Progenitor cell of endocrine pancreas (in vitro differentiated cells): Measurements from ENCODE around the gene IQCK. TPM values are rescaled to one million over a fixed set of nuclear protein-coding genes. Genes with fewer than 3 reads are reported as not detected.

Experiments used
- DNase-seq: peaks from one replicate; pipeline ENCODE4 v3.0.0; 2021; ENCODE audit warnings: low spot score; ENCODE audit not compliant: unreplicated experiment
- H3K27ac Mint-ChIP-seq: 2 replicates; pipeline ENCODE4 v1.8.0; 2021; ENCODE audit warnings: mild to moderate bottlenecking, moderate library complexity, mixed read lengths
- H3K27me3 Mint-ChIP-seq: 2 replicates; pipeline ENCODE4 v1.8.0; 2021; ENCODE audit warnings: mixed read lengths
- H3K36me3 Mint-ChIP-seq: 2 replicates; pipeline ENCODE4 v1.8.0; 2022; ENCODE audit warnings: mixed read lengths; ENCODE audit not compliant: insufficient read depth
- H3K4me1 Mint-ChIP-seq: 2 replicates; pipeline ENCODE4 v1.8.0; 2021; ENCODE audit warnings: low read depth, mixed read lengths
- H3K4me3 Mint-ChIP-seq: 2 replicates; pipeline ENCODE4 v1.8.0; 2021; ENCODE audit warnings: low read depth, mild to moderate bottlenecking, moderate library complexity, mixed read lengths
- H3K9me3 Mint-ChIP-seq: 2 replicates; pipeline ENCODE4 v1.8.0; 2021; ENCODE audit warnings: low read depth, mixed read lengths
- total RNA-seq: library from RNA; stranded (reverse); gene quantifications from 2 replicates; pipeline ENCODE4 v1.2.1, GENCODE V29; 2021
- TF ChIP-seq, protein P1 (sequence below): fragments of 200-600 bp; sonication (generic); IDR thresholded peaks from one replicate; pipeline ENCODE4 v1.5.0; 2021; ENCODE audit warnings: antibody characterized with exemption, mild to moderate bottlenecking; ENCODE audit not compliant: unreplicated experiment

The IQCK gene
- total RNA-seq, 1 donor from 2014 or later: 33.2 TPM

DNA sequence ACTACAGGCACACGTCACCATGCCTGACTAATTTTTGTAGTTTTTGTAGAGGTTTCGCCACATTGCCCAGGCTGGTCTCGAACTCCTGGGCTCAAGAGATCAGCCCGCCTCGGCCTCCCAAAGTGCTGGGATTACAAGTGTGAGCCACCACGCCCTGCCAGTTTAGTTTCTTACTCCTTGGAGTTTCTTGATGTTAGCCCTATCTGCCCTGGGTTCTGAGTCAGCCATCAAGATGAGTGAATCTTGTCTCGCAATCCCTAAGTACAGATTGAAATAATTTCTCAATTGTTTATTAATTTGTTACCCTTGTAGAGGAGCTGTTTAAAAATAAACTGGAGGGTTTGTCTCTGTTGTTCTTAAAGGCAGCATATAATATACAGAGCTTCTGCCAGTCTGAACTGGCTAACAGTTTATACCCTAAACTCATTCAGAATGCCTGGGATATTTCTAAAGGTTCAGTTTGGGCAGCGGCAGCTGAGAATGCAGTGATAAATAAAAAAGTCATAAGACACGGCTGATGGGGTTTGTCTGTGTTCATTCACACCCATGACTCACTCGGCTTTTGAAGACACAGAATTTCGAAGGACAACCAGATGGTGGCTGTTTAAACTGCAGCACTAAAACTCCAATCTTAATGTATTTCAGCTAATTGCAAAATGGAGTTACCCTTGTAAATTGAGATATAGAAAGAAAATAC, 127.0 kb downstream of the IQCK start:
- H3K4me1 Mint-ChIP-seq: peaks cover 6% of the 10 kb centered on the region
- no peak overlapping the region for H3K4me3 Mint-ChIP-seq
- H3K9me3 Mint-ChIP-seq: no peaks in the 10 kb centered on the region
- H3K36me3 Mint-ChIP-seq: peaks cover 2% of the 10 kb centered on the region
- no peak for DNase-seq
- TF ChIP-seq, protein P1, sequence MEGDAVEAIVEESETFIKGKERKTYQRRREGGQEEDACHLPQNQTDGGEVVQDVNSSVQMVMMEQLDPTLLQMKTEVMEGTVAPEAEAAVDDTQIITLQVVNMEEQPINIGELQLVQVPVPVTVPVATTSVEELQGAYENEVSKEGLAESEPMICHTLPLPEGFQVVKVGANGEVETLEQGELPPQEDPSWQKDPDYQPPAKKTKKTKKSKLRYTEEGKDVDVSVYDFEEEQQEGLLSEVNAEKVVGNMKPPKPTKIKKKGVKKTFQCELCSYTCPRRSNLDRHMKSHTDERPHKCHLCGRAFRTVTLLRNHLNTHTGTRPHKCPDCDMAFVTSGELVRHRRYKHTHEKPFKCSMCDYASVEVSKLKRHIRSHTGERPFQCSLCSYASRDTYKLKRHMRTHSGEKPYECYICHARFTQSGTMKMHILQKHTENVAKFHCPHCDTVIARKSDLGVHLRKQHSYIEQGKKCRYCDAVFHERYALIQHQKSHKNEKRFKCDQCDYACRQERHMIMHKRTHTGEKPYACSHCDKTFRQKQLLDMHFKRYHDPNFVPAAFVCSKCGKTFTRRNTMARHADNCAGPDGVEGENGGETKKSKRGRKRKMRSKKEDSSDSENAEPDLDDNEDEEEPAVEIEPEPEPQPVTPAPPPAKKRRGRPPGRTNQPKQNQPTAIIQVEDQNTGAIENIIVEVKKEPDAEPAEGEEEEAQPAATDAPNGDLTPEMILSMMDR: no peak
- no peak overlapping the region for H3K27ac Mint-ChIP-seq
- no peaks in the 10 kb centered on the region for H3K27me3 Mint-ChIP-seq

DNA sequence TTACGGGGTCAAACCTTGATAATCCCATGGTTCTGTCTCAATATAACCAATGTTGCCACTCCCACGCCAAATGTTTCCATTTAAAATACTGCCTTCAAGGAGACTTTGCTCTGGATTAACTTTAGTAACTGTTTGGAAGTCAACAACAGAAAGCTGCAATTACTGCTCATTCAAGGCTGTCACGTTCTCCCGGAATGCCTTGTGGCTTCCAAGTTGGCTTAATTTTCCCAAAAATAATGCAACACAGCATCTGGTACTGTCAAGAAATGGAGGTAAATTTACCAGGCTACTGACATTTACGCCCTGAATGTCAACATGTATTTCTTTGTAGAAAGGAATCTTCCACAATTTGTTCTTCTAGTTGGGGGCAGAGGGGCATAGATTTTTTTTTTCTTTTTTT, 128.4 kb downstream of the IQCK start:
- no peaks in the 10 kb centered on the region for H3K9me3 Mint-ChIP-seq
- TF ChIP-seq, protein P1: no peak
- H3K4me1 Mint-ChIP-seq: peaks cover 6% of the 10 kb centered on the region
- H3K27ac Mint-ChIP-seq: no peak overlapping the region
- no peaks in the 10 kb centered on the region for H3K27me3 Mint-ChIP-seq
- peaks cover 2% of the 10 kb centered on the region for H3K36me3 Mint-ChIP-seq
- H3K4me3 Mint-ChIP-seq: no peak overlapping the region
- DNase-seq: no peak

GRCh38 chr16:19848756-19849155, 130.7 kb downstream of the IQCK start:
- Mint-ChIP-seq H3K4me1 (peaks cover 2% of the 10 kb centered on the region), H3K27ac (no peak overlapping the region), H3K4me3 (no peak overlapping the region), H3K9me3 (no peaks in the 10 kb centered on the region), H3K36me3 (peaks cover 2% of the 10 kb centered on the region), H3K27me3 (no peaks in the 10 kb centered on the region)
- DNase-seq: no peak
- TF ChIP-seq, protein P1: no peak

DNA sequence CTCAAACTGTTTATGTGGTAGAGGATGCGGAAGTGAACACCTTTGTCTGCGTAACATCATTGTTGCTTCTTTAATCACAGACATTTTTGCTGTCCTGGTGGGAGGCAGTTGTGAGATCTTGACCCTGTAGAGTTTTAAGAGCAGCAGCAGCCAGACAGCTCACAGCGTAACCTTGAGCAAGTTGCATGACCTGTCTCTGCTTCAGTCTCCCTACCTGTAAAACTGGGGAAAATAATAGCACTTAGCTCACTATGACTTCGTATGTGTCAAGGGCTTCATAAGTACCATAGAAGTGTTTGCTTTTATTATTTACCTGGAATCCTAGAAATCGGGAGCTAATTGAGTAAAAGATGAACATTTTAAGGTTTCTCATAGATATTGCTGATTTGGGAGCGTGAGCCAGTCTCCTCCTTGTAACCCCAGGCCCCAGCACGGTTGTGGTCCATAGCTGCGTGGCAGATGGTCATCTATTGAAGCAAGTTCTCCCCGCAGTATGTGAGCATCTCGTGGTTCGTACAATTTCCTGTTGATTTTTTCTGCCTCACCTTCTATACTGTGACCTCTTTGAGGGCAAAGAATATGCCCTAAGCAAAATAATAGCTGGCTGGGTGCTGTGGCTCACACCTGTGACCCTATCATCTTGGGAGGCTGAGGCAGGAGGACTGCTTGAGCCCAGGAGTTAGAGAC, 132.2 kb downstream of the IQCK start:
- Mint-ChIP-seq H3K36me3 (peaks cover 2% of the 10 kb centered on the region), H3K4me3 (no peak overlapping the region), H3K27me3 (no peaks in the 10 kb centered on the region), H3K4me1 (peaks cover 2% of the 10 kb centered on the region), H3K9me3 (no peaks in the 10 kb centered on the region), H3K27ac (no peak overlapping the region)
- TF ChIP-seq, protein P1: no peak
- no peak for DNase-seq

GRCh38 chr16:19851476-19851875, 133.4 kb downstream of the IQCK start:
- no peak overlapping the region for H3K27ac Mint-ChIP-seq
- no peaks in the 10 kb centered on the region for H3K27me3 Mint-ChIP-seq
- no peak for DNase-seq
- H3K36me3 Mint-ChIP-seq: peaks cover 7% of the 10 kb centered on the region
- H3K9me3 Mint-ChIP-seq: no peaks in the 10 kb centered on the region
- TF ChIP-seq, protein P1: no peak
- H3K4me1 Mint-ChIP-seq: peaks cover 2% of the 10 kb centered on the region
- no peak overlapping the region for H3K4me3 Mint-ChIP-seq
